Activated CD4-positive, alpha-beta T cell treated with anti-CD3 and anti-CD28 coated beads, Interleukin-2, amount 50 U/mL, for 1 hour (primary cell): ENCODE data around the gene FAM161A.
"Not testable (repeated sequence)": the region's sequence is repeated elsewhere in the genome, so short reads cannot be mapped to it uniquely, and the experiment has no call there.

Experiments used
- DNase-seq: peaks from one replicate; pipeline ENCODE4 v3.0.0-alpha.2; 2020

Gene FAM161A, protein sequence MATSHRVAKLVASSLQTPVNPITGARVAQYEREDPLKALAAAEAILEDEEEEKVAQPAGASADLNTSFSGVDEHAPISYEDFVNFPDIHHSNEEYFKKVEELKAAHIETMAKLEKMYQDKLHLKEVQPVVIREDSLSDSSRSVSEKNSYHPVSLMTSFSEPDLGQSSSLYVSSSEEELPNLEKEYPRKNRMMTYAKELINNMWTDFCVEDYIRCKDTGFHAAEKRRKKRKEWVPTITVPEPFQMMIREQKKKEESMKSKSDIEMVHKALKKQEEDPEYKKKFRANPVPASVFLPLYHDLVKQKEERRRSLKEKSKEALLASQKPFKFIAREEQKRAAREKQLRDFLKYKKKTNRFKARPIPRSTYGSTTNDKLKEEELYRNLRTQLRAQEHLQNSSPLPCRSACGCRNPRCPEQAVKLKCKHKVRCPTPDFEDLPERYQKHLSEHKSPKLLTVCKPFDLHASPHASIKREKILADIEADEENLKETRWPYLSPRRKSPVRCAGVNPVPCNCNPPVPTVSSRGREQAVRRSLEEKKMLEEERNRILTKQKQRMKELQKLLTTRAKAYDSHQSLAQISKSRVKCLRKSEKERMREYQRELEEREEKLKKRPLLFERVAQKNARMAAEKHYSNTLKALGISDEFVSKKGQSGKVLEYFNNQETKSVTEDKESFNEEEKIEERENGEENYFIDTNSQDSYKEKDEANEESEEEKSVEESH

DNA sequence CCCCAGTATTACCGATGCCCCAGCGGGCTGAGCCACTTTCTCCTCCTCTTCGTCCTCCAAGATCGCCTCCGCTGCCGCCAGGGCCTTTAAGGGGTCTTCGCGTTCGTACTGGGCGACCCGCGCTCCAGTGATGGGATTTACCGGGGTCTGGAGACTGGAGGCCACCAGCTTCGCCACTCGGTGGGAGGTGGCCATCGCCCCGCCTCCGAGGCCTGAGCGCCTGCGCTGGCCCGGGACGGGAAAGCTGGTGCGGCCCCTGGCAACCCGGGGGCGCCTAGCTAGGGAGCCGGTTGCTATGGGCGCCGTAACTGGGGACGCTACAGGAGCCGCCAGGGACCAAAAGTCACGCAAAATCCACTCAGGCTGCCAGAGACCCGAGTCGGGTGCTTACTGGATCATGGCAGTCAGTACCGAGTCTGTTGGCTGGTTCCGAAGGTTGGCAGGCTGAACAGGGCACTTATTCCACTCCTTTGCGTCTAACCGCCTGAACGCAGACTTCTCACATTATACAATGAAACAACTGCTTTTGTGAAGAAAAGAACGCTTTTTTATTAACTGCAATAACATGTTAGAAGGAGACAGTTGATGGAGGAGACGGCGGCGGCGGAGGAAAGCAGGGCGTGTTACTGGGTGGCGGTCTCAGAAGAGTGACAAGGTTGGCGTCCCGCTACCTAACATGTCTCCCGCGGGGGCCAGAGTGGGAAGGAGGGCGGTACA is at the start of gene FAM161A:
Gene FAM161A, minus strand, starts transcription at position 214 of the 717 bp plus-strand sequence. Its CDS starts 19 bp downstream, at position 195.
- peak; percentile 61 for DNase-seq

DNA sequence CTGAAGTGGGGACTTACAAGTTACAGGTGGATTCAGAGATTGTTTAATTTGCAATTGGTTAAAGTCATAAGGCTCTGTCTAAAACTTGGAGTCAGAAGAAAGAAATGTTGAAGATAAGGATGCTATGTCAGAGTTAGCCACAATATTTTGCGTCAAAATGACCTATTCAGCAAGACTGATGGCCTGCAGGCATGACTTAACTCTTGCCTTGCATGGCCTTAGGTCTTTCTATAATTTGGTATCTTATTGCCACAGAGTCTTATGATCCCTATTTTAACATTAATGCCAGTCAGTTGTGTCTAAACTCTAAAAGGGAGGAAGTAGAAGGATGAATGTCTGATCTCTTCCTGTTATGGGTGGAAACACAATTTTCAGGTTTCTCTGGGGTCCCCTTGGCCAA is 46.4 kb upstream of the FAM161A start:
- DNase-seq: no peak

DNA sequence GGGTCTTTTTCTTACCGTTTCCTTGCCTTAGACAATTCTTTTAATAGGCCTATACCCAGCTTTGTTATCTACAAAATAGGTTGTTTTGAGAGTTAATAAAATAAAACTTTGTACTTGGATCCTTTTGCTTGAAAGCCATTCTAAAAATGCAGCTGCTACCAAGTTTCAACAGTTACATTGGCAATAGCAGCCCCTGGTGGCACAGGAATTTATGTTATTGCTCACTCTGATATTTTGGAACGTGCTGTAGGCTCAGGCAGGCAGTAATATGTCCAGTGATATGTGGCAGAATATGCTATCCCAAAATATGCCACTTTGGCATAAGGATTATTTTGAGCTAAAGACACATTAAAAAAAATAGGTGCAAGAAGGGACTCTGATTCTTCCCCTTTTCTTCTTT is 45.0 kb upstream of the FAM161A start:
- no peak for DNase-seq

DNA sequence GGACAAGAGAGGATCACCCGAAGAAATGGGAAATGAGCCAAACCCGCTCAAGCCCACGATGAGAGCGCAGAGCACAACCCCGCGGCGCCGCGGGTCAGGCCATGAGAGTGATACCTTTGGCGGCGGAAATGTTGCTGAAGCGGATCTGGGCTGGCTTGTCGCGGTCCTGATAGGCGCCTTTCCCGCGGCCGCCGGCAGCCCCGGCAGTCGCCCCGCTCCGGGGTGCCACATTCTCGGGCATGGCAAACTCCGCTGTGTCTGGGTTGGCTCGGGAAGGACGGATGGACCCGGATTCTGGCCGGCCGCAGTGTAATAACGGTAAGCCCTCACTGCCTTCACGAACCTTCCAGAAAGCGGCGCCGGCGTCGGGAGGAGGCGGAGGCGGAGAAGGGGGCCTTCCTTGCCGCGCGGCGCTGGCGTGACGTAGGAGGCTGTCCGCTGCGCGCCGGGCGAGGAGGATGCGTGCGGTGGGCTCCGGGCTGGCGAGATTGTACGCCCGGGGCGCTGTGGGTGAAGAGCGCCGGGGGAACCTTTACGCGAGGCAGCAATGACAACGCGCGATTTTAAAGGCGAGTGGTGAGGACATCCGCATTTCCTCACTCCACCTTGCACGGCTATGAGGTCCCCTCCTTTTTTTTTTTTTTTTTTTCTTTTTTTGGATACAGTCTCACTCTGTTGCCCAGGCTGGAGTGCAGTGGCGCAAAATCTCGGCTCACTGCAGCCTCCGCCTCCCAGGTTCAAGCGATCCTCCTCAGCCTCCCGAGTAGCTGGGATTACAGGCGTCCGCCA is 34.6 kb upstream of the FAM161A start, which contains the start of gene CCT4:
Gene CCT4, minus strand, starts transcription at position 390 of the 789 bp plus-strand sequence. Its CDS starts 149 bp downstream, at position 241.
- peak; percentile 88 for DNase-seq

DNA sequence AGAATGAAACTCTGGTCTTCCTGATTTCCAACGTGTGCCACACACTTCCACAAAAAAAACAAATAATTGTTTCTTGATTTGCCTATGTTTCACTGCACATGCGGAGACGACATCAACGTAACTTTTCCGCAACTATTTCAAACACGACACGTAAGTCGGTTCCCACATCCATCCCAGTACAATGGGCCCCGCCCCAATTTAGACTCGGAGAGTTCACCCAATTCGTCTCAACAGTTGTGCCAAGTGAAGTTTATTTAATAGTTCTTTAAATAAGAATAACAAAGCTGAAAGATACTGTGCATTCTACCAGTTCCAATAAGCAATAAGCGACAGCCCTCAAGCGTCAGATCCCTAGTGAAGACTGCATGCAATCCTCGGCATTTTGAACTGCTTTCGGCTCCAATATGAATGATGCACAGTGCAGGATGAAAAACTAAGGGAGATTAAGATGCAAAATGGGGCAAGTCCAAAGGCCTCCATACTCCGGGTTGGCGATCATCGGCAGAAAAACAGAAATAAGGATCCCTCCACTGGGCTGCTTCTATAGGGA is 33.9 kb upstream of the FAM161A start:
- DNase-seq: no peak

DNA sequence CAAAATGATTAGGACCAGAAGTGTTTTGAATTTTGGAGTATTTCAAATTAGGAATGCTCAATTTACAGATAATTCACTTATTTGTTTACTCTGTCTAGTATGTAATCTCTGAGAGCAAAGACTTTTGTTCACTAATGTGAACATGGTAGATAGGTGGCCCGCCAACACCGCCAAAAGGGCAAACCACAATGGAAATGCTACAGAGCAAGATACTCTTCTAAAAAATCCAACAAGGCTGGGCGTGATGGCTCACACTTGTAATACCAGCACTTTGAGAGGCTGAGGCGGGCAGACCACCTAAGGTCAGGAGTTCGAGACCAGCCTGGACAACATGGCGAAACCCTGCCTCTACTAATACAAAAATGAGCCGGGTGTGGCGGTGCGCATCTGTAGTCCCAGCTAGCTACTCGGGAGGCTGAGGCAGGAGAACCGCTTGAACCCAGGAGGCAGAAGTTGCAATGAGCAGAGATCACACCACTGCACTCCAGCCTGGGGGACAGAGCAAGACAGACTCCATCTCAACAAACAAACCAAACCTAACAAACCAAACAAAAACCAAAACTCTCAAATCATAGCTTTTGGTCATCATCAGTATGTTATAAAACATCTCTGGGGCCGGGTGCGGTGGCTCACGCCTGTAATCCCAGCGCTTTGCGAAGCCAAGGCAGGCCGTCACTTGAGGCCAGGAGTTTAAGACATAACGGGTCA is 32.2 kb upstream of the FAM161A start:
- DNase-seq: no peak

DNA sequence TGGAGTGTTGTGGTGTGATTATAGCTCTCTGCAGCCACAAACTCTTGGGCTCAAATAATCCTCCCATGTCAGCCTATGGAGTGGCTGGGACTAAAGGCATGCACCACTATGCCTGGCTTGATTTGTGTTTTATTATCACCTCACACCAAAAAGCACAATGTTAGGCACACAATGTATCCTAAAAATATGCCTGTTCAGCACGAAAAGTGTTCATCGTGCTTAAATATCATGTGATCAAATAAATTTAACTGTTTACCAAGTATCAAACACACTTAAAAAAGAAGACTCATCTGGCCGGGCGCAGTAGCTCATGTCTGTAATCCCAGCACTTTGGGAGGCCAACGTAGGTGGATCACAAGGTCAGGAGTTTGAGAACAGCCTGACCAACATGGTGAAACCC is 29.0 kb upstream of the FAM161A start:
- DNase-seq: no peak

DNA sequence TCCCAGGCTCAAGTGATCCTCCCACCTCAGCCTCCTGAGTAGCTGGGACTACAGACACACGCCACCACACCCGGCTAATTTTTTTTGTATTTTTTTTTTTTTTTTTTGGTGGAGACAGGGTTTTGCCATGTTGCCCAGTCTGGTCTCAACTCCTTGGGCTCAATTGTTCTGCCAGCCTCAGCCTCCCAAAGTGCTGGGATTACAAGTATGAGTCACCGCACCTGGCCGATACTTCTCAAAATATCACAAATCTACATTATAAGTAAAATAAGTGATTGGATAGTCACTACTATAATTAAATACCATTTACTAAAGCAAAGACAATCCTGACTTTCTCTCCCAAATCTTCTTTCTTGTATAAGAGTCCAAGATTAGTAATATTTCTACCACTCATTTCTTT is 25.5 kb upstream of the FAM161A start:
- not testable (repeated sequence) for DNase-seq

DNA sequence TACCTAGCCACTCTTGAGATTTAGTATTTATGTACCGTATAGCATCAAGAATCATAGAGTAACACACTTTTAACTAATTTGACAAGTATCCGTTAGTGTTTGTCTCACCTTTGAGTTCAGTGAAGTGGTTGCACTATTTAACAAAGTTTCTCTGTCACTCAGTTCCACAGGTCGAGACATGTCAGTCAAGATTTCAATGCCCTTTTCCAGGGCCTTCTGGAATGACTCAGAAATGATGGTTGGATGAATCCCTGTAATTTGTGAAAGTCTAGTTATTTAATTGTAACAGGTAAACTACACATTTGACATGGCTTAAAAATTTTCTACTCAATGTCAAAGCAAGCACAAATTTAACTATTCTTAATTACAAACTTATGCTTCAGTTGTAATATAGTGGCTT is 24.9 kb upstream of the FAM161A start:
- DNase-seq: no peak

DNA sequence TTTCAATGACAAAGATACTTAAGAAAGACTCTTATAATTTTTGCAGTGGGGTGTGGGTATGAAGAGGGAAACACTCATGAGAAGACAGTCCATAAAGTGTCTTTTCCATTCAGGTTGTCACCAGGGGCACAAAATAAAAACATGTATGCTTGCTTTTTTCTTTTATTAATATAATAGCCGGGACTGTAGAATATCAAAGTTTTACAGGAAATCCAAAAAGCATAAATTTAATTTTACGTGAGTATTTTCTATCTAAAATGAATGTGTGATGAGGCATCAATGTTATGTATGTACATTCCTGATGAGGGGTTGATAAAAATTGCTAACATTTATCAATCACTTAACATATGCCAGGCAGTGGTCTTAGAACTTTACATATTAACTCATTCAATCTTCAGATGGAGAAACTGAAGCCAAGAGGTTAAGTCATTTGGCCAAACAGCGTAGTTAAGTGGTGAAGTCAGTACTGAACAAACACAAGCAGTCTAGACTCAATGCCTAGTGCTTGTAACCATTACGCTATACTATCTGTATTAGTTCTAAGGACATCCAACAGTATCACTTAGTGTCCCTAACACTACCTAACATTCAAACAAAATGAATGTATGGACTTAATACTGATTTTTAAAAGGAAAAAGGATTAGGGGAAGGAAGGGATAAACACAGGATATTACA is 23.8 kb upstream of the FAM161A start:
- no peak for DNase-seq

DNA sequence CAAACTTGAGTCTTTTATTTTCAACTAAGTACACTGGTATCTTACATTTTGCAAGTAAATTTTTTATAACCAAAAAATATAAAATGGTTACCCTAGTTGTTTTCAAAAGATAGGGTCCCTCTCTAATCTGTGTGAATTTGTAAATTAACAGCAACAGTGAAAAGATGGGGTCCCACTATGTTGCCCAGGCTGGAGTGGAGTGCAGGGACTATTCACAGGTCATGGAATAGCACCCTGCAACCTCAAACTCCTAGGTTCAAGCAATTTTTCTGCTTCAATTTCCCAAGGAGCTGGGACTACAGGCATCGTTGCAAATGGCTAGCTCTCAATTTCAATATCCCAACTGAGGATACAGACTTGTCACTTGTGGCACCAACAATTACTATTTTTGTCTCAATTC is 22.5 kb upstream of the FAM161A start:
- no peak for DNase-seq

DNA sequence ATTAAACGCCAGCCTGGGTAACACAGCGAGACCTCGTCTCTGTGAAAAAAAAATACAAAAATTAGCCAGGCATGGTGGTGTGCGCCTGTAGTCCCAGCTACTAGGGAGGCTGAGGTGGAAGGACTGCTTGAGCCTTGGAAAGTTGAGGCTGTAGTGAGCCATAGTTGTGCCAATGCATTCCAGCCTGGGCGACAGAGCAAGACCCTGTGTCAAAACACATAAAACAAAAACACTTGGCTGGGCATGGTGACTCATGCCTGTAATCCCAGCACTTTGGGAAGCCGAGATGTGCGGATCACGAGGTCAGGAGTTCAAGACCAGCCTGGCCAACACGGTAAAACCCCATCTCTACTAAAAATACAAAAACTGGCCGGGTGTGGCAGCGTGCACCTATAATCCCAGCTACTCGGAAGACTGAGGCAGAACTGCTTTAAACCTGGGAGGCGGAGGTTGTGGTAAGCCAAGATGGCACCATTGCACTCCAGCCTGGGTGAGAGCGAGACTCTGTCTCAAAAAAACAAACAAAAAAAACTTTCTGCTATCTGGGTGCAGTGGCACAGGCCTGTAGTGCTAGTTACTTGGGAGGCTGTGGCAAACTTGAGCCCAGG is 12.7 kb upstream of the FAM161A start:
- DNase-seq: not testable (repeated sequence)

DNA sequence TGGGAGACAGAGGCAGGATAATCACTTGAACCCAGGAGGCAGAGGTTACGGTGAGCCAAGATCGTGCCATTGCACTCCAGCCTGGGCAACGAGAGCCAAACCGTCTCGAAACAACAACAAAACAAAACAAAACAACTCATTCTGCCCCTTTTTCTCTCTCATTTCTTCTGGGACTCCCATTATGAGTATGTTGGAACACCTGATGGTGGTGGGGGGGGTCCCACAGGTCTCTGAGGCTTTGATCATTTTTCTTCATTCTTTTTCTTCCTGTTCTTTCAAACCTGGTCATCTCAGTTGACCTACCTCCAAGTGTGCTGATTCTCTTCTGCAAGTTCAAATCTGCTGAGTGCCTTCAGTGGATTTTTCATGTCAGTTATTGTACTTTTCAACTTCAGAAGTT is 8.2 kb upstream of the FAM161A start:
- no peak for DNase-seq

DNA sequence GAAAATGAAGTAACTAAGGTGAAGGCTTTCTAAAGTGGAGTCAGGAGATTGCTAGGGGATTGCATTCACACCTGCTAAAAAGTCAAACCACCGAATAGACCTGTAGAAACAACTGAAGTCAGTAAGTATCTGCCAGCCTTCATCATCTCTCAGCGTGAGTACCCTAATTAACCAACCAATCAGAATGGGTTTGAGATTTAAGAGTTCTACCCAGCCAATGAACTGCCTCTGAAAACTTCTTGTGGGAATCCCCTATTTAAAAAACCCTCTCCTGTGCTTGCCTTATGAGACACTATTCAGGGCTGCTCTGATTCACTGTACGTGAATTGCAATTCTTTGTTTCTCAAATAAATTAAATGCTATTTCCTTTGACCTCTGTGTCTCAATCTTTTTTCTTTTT is 3.4 kb upstream of the FAM161A start:
- DNase-seq: no peak

DNA sequence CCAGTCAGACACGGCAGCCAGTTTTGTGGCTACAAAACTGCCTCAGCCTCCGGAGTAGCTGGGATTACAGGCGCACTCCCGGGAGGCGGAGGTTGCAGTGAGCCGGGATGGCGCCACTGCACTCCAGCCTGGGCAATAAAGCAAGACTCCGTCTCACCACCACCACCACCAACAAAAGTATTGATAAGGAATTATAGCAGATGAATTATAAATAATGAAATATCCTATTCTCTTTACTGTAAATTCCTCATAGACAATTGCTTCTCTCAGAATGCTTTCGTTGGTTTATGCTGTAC is 1.4 kb upstream of the FAM161A start:
- no peak for DNase-seq

DNA sequence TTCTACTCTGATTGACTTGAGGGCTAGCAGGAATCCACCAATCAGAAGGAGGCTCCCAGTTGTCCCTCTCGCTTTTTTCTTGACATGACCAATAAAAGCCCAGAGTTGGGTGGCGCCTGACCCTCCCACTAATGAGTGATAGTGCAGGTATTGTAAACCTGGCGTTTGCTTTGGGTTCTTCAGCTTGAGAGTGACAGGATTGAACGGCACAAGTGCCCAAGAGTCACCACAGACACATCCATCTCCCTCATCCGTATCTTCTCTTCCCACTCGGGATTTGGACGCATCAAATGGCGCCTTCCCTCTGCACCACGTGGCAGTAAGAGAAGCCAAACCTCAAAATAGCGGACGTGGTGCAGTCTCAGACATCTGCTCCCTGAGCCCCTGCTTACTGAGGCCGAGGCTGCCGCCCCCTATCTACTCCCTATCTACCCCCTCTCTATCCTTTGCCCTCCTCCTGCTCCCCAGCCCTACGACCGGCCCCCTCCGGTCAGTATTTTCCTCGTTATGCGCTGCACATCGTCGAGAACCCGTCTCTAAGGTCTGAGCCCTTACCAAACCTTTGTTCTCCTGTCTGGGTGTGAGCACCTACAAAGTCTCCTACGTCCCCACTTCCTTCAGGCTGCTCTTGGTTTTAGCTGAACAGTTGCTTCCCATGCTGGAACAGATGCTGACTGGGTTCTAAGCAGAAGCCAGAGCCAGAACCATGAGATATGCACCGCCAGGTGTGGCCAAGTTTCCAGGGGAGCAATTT is 881 bp upstream of the FAM161A start:
- peak; percentile 83 for DNase-seq

DNA sequence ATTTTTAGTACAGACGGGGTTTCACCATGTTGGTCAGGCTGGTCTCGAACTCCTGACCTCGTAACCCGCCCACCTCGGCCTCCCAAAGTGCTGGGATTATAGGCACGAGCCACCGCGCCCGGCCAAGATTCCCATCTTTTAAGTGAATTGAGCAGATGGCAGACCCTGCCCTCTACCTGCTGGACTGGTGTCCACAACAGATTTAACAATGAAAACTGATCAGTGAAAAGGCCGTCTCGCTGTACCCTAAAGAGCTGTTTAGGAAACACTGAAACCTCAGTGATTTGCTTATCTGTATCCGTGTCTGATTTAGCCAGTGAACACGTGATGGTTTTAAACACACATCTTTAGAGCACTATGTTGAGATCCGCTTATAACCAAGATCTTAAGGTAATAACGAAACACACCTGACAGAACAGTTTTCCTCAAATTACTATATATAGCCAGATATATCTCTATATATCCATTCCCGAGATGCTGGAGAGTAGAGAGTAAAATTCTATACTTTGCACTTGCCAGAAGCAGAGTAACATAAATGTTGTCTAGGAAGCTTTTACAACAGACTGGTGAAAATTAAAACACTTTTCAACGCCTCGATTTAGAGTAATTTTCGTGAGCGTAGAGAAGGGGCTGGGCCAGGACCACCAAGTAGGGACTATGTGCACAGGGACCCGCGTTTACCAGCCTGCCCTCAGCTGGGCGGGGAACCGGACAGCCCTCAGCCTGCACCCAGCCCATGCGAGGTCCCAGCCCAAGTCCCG is 594 bp downstream of the FAM161A start:
- no peak for DNase-seq

DNA sequence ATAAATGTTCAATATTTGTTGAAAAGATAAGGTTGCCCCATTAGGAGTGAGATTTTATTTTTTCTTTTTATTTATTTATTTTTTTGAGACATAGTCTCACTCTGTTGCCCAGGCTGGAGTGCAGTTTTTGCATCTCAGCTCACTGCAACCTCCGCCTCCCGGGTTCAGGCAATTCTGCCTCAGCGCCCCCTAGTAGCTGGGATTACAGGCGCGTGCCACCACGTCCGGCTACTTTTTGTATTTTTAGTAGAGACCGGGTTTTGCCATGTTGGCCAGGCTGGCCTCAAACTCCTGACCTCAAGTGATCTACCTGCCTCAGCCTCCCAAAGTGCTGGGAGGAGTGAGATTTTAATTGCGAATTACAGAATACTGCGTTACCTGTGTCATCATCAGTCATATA is 2.6 kb downstream of the FAM161A start:
- DNase-seq: not testable (repeated sequence)

DNA sequence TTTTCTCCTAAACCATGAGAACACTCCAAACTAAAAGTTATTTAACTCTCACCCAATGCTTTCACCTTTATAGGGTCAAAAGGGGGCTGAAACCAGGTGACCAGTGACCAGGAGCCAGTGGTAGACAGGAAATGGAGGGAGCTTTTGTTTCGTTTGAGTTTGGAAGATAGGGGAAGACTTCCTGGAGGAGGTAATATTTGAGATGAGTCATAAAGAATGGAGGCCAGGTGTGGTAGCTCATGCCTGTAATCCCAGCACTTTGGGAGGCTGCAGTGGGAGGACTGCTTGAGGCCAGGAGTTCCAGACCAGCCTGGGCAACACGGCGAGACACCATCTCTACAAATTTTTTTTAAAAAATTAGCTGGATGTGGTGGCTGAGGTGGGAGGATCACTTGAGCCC is 8.5 kb downstream of the FAM161A start:
- DNase-seq: no peak
